Kidney (tissue), 14 donors: Measurements from ENCODE around the gene ZBTB7A. TPM values are rescaled to one million over a fixed set of nuclear protein-coding genes. Genes with fewer than 3 reads are reported as not detected.

Experiments used
- DNase-seq, 5 donors: peaks; one replicate each; pipeline ENCODE4 v3.0.0-alpha.2; 2013 to 2020
- FAIRE-seq: peaks from 2 replicates; lab custom pipeline; 2012; peaks lifted over from hg19 to GRCh38; lab: Jason Lieb, UNC
- H3K27ac ChIP-seq, 2 donors: one replicate each; pipeline ENCODE4 v1.7.0; 2013; ENCODE audit warnings: low read depth in 2 of 2, low read length in 2 of 2, inconsistent platforms in 1 of 2
- H3K27me3 ChIP-seq: one replicate; pipeline ENCODE4 v1.7.1; 2013; ENCODE audit warnings: low read length, inconsistent platforms; ENCODE audit not compliant: control insufficient read depth, insufficient read depth
- H3K36me3 ChIP-seq, 3 donors: one replicate each; pipeline versions ENCODE4 v1.7.0 to v1.7.1; 2013; ENCODE audit warnings: low read length in 3 of 3, control low read depth in 1 of 3, inconsistent platforms in 1 of 3; ENCODE audit not compliant: insufficient read depth in 3 of 3, control insufficient read depth in 2 of 3
- H3K4me1 ChIP-seq, 3 donors: one replicate each; pipeline versions ENCODE4 v1.7.0 to v1.7.1; 2013; ENCODE audit warnings: low read length in 3 of 3, inconsistent platforms in 1 of 3, low read depth in 1 of 3; ENCODE audit not compliant: control insufficient read depth in 2 of 3, insufficient read depth in 2 of 3
- H3K4me3 ChIP-seq, 3 donors: one replicate each; pipeline versions ENCODE4 v1.7.0 to v1.8.1; 2013; ENCODE audit warnings: low read length in 3 of 3, control low read depth in 1 of 3, inconsistent platforms in 1 of 3
- H3K9ac ChIP-seq, 3 donors: one replicate each; pipeline versions ENCODE4 v1.7.0 to v1.7.1; 2013; ENCODE audit warnings: low read length in 3 of 3, control low read depth in 1 of 3, inconsistent platforms in 1 of 3
- H3K9me3 ChIP-seq, 3 donors: one replicate each; pipeline versions ENCODE4 v1.7.0 to v1.7.1; 2013; ENCODE audit warnings: low read length in 3 of 3, control low read depth in 1 of 3, inconsistent platforms in 1 of 3; ENCODE audit not compliant: control insufficient read depth in 2 of 3, insufficient read depth in 1 of 3
- intact Hi-C: fragments of 100-400 bp; cut with DNase I; formaldehyde crosslinking; loops from one replicate; pipeline ENCODE4 v1.11.1; 2022
- polyA plus RNA-seq: library from polyadenylated mRNA; stranded (reverse); fragments of 350-450 nt; fragmentation: Illumina TruSeq; extraction: RNeasy Lipid Tissue Mini Kit (QIAGEN cat#74804); gene quantifications from one replicate; pipeline ENCODE4 v1.2.3, GENCODE V29; 2014; ENCODE audit warnings: low read depth, low replicate concordance; ENCODE audit not compliant: insufficient read depth
- total RNA-seq: library from RNA; stranded (reverse); fragmentation: NEBNext Ultra II Directional; extraction: Animal tissue kit (Norgen Biotek cat#: 25700); gene quantifications from one replicate; pipeline ENCODE4 v1.2.1, GENCODE V29; 2021
- TF ChIP-seq, protein P1 (sequence below): IDR thresholded peaks from 3 replicates; pipeline ENCODE4 v1.5.1; 2012; ENCODE audit warnings: mild to moderate bottlenecking, moderate library complexity, borderline replicate concordance; ENCODE audit not compliant: insufficient read depth; ENCODE audit errors: extremely low read depth
- donor health status: control.
- donor health status: control.
- donor health status: control.
- donor health status: control.
- donor health status: control.
- donor health status: DM: yes; HTN: yes; CAD: no.
- donor health status: Normal renal cell carcinoma (clear cell type).

The ZBTB7A gene
- total and polyA plus RNA-seq, 2 donors from 2014 or later, result 8.9 to 53.2 TPM

DNA sequence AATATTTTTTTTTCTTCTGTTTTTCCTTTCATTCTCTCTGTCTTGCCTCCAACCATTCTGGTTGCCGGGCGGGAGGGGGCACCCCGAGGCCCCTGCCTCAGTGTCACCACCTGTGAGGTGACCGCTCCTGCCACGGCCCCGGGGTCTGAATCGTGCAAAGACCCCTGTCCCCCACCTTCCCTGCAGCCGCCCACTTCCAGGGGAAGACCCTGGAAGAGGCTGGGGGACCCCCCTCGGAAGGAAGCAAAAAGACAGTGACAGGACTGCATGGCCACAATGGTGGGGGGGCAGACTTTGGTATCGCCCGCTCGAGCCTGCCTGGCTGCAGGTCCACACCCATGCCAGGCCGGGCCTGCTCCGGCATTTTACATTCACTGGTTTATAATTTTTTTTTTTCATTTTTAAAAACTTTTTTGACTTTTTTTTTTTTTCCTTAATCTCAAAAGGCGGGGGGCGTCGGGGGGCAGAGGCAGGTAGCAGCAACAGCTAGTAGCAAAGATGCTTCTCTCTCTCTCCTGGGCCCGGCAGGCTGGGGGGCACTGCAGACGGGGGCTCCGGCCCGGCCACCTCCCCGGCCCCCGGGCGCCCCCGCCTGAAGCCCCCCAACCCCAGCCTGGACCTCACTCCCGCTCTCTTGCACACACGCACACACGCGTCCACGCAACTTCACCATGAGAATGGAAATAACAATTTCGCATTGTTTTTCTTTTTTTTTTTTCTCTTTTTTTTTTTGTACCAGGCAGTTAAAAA lies 22.6 kb downstream of the ZBTB7A start:
- FAIRE-seq (no peak), DNase-seq (peak in 1 of 5 donors; percentile 44)
- H3K4me1 ChIP-seq, result peaks cover 0 to 4% (median 0%) of the 10 kb centered on the region in 3 donors
- TF ChIP-seq, protein P1, sequence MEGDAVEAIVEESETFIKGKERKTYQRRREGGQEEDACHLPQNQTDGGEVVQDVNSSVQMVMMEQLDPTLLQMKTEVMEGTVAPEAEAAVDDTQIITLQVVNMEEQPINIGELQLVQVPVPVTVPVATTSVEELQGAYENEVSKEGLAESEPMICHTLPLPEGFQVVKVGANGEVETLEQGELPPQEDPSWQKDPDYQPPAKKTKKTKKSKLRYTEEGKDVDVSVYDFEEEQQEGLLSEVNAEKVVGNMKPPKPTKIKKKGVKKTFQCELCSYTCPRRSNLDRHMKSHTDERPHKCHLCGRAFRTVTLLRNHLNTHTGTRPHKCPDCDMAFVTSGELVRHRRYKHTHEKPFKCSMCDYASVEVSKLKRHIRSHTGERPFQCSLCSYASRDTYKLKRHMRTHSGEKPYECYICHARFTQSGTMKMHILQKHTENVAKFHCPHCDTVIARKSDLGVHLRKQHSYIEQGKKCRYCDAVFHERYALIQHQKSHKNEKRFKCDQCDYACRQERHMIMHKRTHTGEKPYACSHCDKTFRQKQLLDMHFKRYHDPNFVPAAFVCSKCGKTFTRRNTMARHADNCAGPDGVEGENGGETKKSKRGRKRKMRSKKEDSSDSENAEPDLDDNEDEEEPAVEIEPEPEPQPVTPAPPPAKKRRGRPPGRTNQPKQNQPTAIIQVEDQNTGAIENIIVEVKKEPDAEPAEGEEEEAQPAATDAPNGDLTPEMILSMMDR, result no peak
- H3K9me3 ChIP-seq, result no peaks in the 10 kb centered on the region
- H3K9ac ChIP-seq, result no peak overlapping the region
- no peaks in the 10 kb centered on the region for H3K27me3 ChIP-seq
- no peak overlapping the region for H3K27ac ChIP-seq
- intact Hi-C loops, result no loop called here
- H3K4me3 ChIP-seq, result no peak overlapping the region
- H3K36me3 ChIP-seq, result peaks cover 0 to 7% (median 0%) of the 10 kb centered on the region in 3 donors

DNA sequence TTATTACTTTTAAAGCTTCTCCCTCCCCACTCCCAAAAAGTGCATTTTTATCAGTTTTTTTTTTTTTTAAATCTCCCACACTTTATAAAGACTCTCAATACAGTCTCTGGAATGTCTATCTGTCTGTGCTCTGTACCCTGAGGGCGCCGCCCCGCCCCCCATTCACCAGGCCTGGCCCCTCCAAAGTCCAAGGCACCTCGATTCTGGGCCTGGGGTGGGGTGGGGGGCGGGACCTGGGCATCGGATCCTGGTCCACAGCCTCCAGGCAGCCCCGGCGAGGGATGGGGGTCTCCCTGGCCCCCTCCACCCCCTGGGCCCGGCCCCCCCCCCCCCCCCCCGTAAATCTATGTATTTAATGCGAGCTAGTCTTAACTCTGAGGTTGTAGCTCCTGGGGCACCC lies 23.3 kb downstream of the ZBTB7A start:
- no peak overlapping the region for H3K27ac ChIP-seq
- H3K36me3 ChIP-seq, result peaks cover 0 to 7% (median 0%) of the 10 kb centered on the region in 3 donors

DNA sequence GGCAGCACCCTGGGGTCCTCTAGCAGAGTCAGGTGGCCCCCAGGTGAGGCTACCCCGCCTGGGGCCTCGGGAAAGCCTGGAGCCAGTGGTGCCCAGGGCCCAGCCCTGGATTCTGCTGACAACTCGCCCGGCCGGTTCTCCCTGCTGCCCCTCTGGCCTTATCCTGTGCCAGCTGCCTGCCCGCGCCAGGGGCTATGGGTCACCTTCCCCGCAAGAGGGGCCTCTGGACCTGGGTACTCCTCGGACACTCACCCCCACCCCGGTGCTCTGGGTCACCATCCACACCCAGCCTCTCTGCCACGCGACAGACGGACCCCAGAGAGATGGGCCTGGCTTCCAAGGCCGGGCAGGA lies 24.0 kb downstream of the ZBTB7A start:
- FAIRE-seq, result no peak
- DNase-seq, result peak in 3 of 5 donors; percentile 39 to 86 (median 60)
- Histone ChIP-seq H3K27ac (peak overlapping the region; percentile 28 to 71), H3K9me3 (no peaks in the 10 kb centered on the region), H3K9ac (no peak overlapping the region), H3K4me1 (peaks cover 0 to 4% (median 0%) of the 10 kb centered on the region in 3 donors), H3K36me3 (peaks cover 0 to 7% (median 0%) of the 10 kb centered on the region in 3 donors), H3K4me3 (no peak overlapping the region), H3K27me3 (no peaks in the 10 kb centered on the region)
- TF ChIP-seq, protein P1, result no peak
- intact Hi-C loops, result no loop called here

More for the DNA sequence above, 23.3 kb downstream of the ZBTB7A start:
- no peaks in the 10 kb centered on the region for H3K27me3 ChIP-seq
- no peak overlapping the region for H3K4me3 ChIP-seq
- H3K9me3 ChIP-seq, result no peaks in the 10 kb centered on the region
- DNase-seq, result peak in 1 of 5 donors; percentile 43
- TF ChIP-seq, protein P1, result no peak
- H3K4me1 ChIP-seq, result peaks cover 0 to 4% (median 0%) of the 10 kb centered on the region in 3 donors
- no peak for FAIRE-seq
- intact Hi-C loops, result no loop called here
- H3K9ac ChIP-seq, result no peak overlapping the region
